GM18519 (cell line): ENCODE measurements around the gene MIDN.
A peak's percentile ranks its signal among the peaks of the same experiment; 100 is the strongest.

ENCODE experiments used
- ATAC-seq: cut with Tn5 transposase; IDR thresholded peaks from one replicate; pipeline ENCODE4 v1.9.1; 2021; ENCODE audit warnings: mild to moderate bottlenecking, moderate library complexity; ENCODE audit not compliant: unreplicated experiment, low FRiP score

MIDN gene

DNA sequence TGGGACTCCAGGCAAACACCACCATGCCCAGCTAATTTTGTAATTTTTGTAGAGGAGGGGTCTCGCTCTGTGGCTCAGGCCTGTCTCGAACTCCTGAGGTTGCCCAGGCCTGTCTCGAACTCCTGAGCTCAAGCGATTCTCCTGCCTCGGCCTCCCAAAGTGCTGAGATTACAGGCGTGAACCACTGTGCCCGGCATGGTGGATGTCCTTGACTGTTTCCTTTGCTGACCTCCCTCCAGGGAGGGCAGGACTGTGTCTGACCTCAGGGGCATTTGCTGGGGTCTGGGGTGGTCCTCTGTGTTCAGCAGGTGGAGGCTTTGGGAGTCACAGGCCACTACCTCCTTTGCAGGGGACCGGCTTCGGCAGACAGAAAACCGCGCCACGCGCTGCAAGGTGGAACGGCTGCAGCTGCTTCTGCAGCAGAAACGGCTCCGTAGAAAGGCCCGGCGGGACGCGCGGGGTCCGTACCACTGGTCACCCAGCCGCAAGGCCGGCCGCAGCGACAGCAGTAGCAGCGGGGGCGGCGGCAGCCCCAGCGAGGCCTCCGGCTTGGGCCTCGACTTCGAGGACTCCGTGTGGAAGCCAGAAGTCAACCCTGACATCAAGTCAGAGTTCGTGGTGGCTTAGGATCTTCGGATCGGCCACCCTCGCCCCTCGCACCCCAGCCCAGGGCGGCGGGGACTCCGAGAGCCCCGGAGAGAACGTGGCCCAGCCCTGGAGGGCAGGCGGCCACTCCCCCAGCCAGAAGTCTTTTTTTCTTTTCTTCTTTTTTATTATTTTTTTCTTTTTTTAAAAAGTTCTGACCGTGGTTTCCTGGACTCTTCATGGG, 8.5 kb downstream of the MIDN start:
- no peak for ATAC-seq

DNA sequence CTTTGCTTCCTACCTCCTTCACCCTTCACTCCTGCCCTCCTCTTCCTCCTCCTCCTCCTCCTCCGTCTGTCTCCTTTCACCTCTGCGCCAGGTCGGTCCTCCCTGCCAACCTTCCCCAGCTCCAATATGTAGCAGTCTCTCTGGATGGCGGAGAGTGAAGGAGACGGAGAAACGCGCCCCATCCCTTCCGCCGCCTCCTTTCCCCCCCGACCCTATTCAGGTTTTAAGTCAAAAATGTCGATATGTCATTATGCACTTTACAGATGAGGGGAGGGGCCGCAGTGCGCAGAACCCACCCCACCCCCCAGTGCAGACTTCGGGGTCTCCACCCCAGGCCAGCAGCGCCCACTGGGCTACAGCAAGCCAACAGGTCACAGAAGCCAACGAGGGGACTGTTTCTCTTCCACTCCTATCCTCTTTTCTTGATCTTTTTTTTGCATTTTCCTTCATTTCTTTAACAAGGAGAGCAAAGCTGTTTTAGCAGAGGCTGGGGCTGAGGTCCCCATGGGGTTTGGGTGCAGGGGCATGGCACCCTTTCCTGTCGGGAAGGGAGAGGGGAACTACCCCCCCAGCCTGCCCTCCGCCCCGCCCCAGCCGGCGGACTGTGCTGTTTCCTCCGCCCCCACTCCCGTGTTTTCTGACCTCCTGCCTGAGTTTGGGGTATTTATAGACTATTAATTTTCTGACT, 9.2 kb downstream of the MIDN start:
- ATAC-seq: no peak

DNA sequence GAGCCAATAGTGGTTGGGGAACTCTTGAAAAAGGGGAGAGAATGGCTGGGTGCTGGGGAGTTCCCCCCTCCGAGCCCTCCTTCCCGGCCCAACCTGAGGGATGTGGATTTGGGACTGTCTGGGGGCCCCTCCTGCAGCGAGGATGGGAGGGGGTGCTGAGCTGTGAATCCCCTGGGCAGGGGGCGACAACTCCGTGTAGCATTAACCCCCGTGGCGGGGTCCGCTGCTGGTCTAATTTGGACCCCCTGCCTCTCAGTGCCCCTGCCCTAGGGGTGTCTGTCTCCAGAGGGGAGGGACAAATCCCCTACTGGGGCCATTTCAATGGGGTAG, 9.7 kb downstream of the MIDN start:
- ATAC-seq: no peak

DNA sequence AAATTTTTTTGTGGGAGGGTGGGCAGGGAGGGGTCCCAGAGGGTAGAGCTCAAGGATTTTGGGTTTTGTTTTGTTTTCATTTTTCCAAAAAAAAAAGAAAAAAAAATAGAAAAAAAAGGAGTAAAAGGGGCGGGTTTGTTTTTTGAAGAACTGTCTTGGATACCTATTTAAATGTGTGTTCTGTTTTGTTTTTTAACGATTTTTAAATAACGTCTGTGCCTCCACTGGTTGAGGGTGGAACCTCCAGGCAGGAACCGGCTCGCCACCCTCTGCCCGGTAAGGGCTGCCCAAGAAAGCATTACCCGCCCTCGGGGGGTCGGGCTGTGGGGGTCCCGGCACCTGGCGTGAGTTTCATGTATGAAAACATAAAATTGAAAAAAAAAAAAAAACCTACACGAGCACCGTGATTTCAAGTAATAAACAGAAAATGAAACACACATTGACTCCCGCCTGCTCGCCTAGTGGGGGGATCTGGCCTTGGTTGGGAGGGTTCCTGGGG, 10.4 kb downstream of the MIDN start:
- no peak for ATAC-seq

DNA sequence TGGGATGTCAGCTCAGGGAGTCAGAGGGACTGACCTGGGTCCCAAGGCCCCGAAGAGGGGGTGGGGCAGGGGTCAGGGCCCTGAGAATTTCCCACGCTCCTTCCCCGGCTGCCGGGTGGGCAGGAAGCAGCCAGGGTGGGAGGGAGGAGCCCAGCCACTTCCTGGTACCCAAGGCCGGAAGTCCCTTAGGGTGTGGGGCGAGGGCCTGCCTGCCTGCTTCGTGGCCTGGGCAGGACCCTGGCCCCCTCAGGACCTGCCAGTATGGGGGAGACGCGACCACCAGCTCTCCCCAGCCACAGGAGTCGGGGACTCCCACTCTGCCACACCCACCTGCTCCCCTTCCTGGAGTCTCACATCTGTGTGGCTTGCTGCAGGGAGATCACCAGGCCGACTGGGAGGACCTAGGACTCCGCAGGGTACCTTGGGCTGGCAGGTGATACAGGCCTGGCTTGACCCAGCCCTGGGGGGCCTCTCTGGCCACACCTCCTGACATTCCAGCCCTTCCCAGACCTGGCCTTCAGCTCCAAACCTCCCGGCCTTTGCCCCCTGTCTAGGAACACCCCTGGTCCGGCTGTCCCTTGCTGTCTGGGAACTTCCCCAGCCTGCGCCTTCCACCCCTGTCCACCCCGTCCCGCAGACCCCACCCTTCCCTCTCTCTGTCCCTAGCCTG, 11.0 kb downstream of the MIDN start:
- ATAC-seq: no peak

DNA sequence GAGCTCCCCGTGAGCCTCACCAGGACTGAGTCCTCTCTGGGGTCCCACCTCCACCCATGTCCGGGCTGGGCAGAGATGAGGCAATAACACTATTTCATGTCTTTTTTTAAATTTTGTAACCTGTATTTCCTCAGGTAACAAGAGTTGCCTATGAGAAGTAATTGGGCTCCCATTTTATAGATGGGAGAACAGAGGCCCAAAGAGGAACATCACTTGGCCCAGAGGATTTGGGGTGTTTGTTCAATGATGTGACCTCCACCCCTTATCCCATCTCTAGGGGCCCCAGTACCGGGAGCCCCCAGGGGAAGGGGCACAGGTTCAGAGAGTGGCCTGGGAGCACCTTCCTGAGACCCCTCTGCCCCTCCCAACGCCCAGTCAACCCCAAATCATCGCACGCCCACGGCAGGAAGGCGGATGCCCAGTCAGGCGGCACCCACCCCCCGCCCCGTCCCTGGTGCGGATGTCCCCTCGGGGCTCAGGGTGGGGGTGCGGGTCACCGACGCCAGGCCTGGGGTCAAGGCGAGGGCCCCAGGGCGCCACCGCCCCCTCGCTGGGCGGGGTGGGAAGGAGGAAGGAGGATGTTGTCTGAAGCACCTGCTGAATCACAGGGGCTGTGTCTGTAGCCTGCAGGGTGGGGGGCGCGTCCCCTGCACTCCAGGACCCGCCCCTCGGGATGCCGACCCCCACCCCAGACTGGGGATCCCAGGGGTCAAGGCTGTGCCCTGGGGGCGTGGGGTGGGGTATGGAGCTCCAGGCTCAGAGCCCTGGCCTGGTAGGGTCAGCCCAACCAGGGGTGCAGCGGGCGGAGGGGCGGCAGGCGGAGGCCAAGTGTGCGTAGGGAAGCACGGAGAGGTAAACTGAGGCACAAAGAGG, 11.7 kb downstream of the MIDN start:
- ATAC-seq: no peak

DNA sequence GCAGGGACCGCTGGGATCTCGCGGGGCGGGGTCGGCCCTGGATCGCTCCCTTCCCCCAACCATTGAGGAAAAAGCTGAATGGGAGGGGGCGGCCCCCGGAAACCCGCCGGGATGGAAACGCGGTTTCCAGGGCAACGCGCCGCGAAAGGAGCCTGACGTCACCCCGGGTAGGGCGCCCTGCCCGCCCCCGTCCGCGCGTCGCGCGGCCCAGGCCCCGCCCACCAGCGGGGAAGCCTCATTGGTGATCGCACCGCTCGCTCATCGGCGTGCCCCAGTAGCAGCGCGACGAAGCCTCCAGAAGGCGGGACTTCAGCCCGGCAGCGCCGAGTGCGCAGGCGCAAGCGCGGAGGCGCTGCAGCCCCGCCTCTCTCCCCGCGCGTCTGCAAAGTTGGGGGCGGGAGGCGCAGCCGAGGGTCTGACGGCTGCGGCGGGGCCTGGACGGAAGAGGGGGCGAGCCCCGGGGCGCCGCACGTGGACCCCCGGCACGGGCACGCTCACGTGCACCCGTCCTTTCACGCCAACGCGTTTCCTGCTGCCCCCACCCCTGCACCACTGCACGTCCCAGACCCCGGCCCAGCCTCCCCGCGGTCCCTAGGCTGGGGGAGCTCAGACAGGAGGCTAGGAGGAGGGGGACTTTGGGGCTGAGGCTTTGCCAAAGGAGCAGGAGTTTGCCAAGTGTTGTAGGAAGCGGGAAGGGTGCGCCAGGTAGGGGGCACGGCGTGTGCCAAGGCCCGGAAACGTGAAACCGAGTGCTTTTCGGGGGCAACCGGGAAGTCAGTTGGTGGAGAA, 12.6 kb downstream of the MIDN start:
- peak; percentile 41 for ATAC-seq

DNA sequence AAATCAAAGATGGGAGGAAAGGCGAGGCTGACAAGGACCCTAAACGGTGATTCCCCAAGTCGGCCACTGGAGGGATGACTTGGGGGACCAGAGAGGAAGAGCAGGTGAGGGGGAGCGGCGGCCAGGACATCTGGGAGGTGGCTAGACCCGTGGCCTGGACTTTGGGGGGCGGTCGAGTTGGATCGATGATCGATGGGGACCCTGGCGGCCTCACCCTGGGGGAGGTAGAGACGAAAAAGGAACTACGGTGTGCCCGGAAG, 13.1 kb downstream of the MIDN start:
- ATAC-seq: no peak

DNA sequence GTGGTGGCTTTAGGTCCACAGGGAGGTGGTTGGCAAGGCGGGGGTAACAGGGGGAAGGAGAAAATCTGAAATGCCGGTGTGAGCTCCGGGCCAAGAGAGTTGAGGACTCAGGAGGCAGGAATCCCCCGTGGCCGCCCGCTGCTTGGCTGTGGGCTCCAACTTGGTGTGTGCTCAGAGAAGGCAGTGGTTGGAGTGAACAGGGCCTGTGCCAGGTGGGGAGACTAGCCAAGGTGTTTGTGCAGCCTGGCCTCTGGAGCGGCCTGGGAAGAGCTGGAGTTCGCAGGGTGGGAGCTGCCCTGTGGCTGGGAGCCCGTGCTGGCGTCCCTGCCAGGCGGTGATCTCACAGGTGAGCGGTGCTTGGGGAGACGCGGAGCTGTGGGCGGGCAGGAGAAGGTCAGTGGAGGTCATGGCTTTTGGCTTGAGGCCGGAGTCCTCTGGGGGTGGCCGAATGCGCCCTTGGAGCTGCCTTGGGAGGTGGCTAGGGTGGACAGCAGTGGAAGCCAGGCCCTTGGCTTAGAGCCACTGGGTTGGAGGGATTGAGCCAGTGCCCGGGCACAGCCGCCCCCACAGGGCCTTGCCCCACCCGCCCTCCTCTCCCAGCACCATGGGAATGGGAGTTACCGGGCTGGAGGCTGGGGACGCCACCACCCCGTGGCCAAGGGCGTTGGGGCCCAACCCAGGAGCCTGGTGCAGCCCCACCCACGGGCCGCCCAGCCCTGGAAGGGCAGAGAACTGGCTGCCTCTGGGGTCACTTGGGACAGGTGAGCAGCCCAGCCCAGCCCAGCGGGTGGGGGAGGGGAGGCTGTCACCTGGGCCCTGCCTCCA, 13.6 kb downstream of the MIDN start:
- ATAC-seq: no peak

DNA sequence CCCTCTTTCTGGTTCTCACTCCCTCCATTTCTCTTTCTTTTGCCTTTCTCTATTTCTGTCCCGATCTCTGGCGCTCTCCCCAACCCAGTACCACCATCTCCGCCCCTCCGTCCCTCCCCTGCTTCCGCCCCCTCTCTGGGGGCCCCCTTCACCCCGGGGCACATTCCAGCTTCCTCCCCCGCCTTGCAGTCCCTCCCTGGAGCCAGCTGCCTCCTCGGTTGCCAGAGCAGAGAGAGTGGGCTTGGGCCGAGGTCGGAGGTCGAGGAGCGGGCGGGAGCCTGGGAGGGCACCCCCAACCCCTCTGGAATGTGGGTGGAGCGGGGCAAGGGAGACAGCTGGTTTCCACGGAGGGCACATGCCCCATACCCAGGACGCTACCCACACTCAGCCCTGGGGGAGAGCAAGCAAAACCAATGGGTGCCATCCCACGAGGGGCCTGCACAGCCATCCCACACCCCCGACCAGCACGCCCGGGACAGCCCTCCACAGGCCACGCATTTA, 14.3 kb downstream of the MIDN start:
- ATAC-seq: no peak

DNA sequence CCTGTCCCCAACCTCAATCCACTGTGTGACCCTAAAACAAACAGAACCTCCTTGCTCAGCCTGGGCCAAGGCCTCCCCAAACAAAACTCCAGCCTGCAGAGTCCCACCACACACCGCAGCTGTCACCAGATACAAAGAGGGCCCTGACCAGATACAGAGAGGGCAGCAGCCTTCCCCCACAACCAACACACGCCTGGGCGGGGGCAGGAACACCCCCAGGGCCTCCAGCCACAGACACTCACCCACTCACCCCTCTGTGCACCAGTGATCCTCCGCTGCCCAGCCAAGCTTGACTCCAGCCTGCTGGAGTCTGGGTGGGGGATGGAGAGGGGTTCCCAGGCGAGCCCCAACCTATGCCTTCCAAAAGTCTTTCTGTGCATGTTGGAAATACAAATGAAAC, 14.8 kb downstream of the MIDN start:
- no peak for ATAC-seq

DNA sequence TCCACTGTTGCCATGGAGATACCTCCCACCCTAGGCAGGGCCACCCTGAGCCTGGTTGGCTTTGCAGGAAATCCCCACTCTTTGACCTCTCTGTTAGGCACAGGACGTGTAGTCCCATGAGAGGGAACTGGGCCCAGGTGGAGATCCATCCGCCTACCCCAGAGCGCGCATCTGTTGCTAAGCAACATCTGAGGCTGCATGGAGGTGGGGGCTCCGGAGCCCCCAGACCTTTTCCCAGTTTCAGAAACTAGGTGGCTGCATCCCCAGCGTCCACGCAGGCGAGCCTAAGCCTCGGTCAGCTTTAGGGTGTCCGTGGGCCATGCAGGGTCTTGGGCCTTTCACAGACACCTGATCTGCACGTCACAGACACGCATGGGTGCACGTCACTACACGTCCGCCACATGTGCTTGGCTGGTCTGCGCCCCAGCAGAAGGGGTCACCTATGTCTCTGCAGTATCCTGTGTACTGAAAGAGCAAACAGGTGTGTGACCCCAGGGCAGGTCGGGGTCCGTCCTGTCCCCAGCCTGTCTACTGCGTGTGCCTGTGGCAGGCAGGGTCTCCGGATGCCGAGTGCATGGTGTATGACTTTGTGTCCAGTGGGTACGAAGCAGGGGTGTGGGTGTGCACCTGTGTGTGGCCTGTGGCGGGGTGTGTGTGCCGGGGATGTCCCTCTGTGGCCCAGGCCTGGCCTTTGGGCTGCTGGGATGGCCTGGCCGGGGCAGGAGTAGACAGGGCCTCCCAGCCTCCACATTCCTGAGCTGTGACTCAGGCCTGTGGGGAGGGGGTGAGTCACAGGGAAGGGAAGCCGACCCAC, 16.6 kb downstream of the MIDN start:
- ATAC-seq: no peak

DNA sequence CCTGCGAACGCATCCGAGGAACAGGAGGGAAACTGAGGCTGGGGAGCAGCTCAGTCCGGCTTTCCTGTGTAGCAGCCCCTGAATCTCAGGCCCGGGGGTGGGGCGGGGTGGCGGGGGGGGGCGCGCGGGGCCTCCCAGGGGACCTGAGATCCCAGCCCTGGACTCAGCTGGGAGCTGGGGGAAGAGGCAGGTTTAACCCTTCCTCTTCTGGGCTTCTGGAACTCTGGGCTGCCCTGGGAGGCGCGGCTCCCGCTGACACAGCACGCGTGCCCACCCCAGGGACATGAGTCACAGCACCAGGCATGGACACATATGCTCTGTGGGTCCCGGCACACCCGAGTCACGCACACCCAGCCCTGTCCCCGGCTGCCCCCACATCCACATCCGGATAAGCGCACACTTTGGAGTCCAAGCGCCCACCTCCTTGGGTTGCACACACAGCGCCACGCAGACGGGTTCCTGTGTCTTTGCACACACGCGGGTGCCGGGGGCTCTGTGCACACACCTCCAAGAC, 17.3 kb downstream of the MIDN start:
- ATAC-seq: no peak

DNA sequence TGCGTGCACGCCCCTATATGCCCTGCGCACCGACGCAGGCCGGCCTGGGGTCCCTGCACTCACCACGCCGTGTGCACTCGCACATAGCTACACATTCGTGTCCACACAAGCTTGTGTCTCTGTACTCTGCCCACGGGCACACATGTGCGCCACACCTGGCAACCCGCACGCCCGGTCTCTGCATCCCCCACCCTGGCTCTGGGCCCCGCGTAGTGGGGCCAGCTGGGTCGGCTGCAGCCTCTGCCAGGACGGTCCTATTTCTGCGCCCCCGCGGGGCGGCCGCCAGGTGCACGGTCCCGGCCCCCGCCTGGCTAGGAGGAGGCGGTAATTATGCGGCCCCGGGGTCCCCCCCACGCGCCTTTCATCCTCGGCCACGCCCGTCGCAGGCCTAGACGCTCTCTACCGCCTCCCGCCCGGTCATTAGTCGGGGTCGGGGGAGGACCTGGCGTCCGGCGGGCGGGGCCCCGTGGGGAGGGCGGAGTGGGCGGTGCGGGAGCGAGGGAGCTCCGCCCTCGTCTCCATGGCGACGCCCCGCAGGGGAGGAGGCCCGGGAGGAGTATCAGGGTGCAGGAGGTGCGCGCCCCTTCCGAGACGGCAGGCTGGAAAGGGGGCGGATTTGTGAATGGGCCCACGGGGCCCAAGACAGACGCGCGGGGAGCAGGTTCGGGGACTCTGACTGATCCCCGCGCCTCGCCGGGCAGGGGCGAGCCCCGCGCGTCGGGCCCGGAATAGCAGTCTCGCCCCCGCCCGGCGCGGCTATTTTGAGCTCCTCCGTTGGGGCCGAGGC, 17.9 kb downstream of the MIDN start:
- ATAC-seq: no peak

DNA sequence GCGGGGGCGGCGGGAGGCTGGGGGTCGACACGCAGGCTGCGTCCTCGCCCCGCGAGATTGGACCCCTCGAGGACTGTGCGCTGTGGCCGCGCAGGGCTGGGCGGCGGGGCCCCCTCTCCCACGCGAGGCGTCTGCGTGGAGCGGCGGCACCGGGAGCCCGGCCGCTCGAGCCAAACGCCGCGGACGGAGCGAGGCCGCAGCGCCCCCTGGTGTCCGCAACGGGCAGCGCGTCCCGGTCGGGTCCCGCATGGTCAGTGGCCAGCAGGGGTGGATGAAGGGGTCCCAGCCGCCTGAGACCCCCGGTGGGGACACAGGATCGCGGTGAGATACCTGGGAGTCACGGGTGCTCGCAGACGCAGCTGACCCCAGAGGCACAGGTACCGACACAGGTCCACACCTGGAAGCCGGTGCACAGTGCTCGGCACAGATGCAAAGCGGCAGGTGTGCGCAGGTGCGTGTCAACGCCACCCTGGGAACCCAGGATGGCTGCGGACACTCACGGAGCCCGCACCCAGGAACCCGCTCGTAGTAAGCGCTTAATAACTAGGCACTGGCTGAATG, 18.6 kb downstream of the MIDN start:
- ATAC-seq: no peak

DNA sequence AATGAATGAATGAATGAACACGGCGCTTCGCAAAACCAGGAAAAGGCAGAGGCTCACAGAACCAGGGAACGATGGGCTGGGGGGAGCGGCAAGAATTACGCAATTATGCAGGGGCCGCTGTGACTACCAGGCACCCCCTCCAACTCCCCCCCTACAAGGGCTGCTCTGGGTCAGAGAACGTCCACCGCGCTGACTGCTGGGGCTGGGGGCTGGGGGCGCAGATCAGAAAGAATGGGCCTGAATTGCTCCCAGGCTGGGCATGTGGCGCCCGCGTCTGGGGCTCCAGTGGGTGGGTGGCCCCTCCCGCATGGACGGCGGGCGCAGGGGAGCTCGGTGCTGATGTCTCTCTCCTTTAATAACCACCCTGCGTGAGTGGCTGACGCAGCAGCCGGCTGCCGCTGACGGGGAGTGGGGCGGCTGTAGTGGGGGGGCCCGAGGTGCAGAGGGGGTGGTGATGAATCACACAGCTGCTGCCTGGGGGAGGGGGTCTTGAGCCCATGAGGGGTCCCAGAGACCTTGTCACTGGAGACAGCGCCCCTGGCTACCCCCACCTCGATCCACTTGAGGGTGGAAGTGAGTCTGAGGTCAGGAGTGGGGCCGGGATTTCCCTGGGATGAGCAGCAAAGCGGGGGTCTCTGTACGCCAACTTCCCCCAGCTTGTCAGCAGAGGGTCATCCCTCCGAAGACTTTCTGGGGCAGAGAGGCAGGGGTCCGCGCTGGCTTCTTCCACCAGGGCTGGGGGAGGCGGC, 19.3 kb downstream of the MIDN start:
- ATAC-seq: no peak
